Hematopoietic multipotent progenitor cell treated with erythropoietin and hydrocortisone succinate and interleukin-3 and kit ligand, for 17 days (in vitro differentiated cells): ENCODE data around the gene FITM1.
A peak's percentile ranks its signal among the peaks of the same experiment; 100 is the strongest.
"Not testable (repeated sequence)": the region's sequence is repeated elsewhere in the genome, so short reads cannot be mapped to it uniquely, and the experiment has no call there.

Source experiments
- DNase-seq: peaks from one replicate; pipeline ENCODE4 v3.0.0-alpha.2; 2015; ENCODE audit warnings: low spot score

The FITM1 gene

DNA sequence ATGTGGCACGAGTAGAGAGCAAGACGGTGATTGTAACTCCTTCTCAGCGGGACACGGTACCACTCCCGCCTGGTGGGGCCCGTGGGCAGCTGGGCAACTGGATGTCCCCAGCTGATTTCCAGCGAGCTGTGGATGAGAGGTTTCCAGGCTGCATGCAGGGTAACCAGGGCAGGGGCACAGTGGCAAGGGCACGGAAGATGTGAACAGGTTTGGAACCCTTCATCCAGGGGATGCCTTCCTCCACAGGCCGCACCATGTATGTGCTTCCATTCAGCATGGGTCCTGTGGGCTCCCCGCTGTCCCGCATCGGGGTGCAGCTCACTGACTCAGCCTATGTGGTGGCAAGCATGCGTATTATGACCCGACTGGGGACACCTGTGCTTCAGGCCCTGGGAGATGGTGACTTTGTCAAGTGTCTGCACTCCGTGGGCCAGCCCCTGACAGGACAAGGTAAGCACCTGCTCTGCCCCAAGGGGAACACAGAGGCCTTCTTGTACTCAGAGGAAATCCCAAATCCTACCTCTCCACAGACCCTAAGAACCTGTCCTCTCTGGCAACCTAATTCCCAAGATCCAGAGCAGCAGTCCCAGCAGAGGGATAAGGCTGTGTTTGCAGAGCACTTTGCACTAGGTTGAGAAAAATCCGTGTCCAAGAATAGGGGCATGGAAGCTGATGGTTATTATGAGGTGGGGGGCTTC is 32.1 kb upstream of the FITM1 start:
- DNase-seq: no peak

DNA sequence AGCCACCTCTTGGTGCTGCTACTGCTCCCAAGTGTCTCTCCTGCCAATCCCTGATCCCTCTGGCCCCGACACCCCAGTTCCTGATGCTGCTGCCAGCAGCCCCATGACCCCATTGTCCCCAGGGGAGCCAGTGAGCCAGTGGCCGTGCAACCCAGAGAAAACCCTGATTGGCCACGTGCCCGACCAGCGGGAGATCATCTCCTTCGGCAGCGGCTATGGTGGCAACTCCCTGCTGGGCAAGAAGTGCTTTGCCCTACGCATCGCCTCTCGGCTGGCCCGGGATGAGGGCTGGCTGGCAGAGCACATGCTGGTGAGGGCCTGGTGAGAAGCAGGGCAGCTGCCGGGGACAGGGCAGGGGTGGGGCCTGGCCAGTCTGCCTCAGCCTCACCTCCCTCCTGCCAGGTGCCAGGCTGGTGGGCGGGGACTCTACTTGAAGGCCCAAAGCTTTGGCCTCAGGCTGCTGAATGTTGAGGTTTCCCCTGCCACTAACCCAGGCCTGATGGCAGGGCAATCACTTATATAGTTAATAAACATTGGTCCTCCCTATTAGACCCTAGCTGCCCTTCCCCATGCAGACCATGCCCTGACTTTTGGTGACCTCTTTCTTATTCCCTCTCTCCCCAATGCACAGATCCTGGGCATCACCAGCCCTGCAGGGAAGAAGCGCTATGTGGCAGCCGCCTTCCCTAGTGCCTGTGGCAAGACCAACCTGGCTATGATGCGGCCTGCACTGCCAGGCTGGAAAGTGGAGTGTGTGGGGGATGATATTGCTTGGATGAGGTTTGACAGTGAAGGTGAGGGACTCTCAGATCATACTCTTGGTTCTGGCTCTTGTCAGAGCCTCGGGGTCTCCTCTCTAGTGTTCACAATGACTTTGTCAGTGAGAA is 31.3 kb upstream of the FITM1 start:
- DNase-seq: no peak

DNA sequence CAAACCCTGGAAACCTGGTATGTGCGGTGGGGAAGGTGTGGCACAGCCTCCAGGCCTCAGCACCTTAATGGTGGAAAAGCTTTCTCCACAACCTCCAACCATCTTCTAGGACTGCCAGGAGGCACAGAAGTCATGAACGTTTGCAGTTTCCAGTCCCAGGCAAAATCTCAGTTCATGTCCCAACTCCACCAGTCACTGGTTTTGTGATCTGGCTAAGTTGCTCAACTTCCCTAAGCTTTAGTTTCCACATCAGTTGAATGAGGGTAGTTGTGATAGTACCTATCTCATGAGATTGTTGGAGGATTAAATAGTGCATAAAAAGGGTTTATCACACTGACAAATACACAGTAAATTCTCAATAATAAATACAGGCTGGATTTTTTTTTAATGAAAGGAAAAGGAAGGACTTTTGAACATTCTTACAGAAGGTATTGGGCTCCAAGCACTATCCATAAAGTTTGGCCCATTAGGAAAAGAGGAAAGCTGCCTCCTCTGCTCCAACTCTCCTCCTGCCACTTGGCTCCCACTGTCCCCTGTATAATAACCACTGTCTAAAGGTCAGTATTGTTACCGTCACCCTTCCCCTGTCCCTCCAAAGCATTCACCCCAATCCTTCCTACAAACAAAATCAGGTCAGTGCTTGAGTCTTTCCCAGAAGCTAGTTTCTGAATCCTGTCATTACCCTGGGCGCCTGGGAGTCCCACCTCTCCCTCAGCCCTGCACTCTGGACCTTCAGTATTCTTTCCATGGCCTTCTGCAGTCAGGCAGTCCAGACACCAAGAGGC is 30.1 kb upstream of the FITM1 start:
- DNase-seq: no peak

DNA sequence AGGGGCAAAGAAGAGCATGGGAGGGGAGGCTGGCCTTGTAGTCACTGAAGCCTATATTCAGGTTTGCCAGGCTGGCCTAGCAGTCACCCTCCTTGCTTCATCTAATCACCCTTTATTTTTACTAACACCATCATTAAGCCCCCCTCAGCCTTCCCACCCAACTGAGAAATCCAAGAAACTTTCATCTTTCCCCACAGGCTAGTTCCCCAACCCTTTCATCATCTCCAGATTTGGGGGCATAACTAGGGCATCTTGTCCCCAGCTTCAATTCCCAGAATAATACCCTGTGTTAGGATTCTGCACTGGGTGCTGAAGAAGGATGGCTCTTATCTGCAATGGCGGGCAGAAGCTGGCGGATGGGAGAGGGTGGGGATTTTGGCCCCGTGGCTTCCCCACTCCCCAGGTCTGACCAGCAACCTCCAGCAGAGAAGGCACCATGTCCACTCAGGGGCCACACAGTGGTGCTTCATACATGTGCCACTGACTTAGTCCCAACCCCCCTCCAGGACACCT is 29.4 kb upstream of the FITM1 start:
- DNase-seq: no peak

DNA sequence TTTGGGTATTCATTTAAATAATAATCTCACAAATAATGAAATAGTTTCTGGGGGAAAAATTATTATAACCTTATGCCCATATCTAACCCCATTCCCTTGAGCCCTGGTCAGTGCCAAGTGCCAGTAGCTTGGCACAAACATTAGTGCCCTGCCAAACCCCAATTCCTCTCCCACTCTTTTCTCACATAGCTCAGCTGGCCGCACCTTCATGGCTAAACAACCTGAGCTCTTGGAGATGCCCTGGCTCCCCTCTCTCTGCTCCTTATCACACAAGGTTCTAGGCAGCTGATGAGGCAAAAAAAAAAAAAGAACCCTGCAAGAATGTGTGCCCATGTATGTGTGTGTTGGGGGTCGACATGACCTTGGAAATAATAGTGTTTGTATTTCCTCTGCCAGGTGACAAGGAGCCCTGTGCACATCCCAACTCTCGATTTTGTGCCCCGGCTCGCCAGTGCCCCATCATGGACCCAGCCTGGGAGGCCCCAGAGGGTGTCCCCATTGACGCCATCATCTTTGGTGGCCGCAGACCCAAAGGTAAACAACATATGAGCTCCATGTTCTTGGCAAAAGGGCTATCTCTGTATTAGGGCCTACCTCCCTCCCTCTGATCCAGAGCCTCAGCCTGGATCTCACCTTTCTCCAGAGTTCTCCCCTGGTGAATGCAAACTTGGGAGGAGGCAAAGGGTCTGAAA is 28.0 kb upstream of the FITM1 start:
- no peak for DNase-seq

DNA sequence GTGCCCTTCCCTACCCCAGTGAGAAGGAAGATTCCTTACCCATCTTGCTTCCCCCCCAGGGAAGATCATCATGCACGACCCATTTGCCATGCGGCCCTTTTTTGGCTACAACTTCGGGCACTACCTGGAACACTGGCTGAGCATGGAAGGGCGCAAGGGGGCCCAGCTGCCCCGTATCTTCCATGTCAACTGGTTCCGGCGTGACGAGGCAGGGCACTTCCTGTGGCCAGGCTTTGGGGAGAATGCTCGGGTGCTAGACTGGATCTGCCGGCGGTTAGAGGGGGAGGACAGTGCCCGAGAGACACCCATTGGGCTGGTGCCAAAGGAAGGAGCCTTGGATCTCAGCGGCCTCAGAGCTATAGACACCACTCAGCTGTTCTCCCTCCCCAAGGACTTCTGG is 27.0 kb upstream of the FITM1 start:
- no peak for DNase-seq

DNA sequence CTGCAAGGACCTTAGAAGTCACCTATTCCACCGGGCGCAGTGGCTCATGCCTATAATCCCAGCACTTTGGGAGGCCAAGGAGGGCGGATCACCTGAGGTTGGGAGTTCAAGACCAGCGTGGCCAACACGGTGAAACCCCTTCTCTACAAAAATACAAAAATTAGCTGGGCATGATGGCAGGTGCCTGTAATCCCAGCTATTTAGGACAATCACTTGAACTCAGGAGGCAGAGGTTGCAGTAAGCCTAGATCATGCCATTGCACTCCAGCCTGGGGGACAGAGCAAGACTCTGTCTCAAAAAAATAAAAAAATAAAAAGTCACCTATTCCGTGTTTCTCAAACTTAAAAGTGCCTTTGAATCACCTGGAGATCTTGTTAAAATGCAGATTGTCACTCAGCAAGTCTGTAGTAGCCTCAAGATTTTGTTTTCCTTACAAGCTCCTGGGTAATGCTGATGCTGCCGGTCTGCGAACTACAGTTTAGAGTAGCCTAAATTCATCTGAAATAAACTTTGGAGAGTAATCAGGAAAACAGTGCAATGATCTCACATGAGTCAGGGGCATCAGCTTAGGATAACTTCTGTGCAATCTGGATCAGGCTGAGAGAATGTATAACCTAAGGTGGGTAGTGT is 24.7 kb upstream of the FITM1 start:
- DNase-seq: not testable (repeated sequence)

DNA sequence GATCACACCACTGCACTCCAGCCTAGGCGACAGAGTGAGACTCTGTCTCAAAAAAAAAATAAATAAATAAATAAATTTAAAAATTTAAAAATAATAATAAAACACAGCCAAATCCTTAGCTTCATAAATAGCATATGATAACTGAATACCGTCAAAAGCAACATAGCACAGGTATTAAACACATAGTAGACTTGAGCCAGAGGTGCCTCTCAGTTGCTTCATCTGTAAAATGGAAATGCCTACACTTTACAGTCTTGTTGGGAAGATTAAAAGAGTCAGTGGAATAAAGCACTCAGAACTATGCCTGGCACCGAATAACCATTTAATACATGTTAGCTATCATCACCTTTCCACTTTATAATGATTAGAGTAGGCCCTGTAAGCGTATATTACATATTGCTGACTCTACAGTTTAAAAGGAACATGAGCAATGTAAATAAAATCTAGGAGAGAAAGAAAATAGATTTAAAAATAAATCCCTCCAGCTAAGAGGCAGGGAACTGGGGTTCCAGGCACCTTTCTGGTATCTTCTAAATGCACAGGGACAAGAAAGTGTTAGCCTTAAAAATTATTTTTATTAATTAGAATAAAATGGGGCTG is 23.7 kb upstream of the FITM1 start:
- no peak for DNase-seq

DNA sequence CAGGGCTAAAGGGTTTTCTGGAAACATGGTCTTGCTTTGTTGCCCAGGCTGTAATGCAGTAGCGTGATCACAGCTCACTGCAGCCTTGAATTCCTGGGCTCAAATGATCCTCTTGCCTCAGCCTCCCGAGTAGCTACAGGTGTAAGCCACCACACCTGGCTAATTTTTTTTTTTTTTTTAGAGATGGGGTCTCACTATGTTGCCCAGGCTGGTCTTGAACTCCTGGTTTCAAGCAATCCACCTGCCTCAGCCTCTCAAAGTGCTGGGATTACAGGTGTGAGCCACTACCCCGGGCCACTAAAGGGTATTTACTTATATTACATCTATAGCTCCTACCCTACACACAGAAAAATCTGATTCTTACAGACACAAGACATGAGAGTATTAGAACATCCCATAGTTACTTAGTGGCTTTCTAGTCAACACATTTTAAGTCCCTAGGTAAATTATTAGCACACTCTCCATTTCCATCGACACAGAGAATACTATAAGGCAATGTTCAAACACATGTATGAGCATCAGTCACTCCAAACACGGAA is 22.1 kb upstream of the FITM1 start:
- no peak for DNase-seq

DNA sequence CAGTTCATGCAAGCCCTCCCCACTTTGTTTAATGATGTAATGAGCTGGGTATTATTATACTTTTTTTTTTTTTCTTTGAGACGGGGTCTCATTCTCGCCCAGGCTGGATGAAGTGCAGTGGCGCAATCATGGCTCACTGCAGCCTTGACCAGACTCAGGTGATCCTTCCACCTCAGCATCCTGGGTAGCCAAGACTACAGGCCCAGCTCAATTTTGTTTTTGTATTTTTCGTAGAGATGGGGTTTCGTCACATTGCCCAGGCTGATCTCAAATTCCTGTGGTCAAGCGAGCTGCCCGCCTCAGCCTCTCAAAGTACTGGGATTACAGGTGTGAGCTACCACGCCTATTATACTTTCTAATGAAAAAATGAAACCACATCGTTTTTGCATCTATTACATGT is 20.4 kb upstream of the FITM1 start:
- no peak for DNase-seq

DNA sequence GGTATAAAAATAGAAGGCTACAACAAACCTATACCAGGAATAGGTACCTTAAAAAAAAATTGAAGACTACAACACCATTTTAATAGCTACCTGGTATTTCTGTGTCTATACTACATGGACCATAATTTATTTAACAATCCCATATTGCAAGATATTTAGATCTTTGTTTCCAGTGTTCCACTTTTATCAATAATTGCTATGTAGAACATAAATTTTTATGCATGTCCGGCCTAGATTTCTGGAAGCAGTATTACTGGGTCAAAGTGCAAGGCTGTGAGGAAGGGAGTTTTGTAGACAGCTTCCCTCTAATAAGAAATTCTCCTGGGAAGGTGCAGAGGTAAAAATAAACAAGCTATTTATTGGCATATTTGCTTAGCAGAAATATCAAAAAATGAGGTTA is 19.9 kb upstream of the FITM1 start:
- no peak for DNase-seq

DNA sequence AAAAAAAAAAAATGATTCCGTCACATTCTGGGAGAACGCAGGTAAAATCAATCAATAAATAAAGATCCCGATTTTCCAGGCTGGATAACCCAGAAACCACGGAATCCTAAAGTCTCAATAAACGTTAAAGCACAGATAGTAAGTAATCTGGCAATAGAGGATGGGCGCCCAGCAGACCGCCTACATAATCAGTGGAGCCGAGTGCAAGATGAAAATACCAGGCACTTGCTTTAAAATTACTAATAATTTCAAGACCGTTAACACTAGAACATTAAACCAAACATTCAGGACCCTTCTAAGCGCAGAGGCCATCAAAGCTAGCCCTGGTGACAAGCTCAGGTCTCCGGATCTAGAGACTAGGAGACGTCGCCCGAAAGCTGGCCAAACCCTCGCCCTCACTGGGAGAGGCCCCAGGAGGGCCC is 17.1 kb upstream of the FITM1 start:
- DNase-seq: no peak

DNA sequence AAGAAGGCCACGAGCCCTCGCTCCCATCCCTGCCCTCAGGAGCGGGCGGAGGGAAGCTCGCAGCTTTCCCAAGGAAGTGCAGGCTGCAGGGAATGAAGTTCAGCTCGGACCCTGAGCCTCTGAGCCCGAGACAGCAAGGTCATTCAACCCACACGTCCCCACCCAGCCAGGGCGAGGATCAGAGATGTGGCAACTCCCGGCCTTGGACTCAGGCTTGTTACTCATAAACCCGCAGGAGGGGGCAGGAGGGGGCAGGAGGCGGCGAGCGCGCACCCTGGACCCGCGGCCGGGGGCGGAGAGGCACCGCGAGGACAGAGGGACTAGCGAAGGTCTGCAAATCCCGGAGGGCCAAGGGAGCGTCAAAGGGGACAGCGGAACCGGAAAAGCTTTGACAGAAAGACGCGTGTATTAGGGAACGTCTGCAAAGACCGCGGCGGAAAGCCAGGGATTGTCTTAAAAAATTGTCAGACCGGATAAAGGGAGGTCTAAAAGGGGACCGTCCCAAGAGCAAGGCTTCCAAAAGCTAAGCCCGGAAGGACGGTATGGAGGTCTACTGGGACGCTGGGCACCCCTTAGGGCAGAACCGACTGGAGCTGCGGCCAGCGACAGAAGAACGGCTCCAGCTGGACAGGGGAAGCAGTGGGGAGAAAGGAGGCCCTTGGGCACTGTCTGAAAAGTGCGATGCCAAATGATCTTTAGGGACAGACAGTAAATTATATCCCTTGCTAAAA is 16.5 kb upstream of the FITM1 start:
- DNase-seq: peak; percentile 84

DNA sequence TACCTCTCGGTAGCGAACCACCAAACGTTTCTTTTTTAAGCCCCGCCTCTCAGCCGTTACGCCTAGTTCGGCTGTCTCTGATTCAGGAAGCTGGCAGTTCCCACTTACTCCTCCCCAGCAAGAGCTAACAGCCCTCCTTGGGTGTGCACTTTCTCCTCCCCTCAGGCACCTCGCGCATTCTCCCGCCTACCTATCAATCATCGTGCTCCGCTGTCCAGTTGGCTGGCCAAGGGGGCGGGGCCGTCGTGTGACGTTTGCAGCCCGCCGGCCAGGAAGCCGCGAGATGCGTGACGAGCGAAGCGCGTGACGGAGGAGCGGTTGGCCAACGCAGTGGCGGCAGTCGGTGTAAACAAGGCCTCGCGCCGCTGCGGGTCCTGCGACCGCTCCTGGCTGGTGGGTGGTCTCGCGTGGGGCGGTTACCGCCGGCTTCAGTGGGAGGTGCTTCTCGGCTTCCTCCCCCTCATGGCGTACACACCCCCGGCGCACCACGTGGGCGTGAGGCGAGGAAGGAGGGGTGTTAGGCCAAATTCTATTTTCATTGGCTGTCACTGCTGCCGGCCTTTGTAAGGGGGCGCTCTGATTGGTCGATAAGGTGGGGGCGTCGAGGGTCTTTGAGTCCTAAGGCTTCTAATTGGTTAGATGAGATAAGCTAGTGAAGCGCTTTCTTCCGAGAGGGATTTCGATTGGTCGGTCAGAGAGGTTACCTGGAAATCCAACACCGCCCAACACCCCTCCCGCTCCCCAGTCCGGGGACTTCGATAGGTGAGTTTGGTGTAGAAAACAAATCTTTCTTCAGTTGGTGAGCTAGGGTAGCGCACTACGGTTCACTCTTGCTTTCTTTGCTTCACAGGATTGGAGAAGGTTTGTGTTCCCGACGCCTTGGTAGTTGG is 15.7 kb upstream of the FITM1 start, which contains the start of the genes DCAF11 and NRL:
DCAF11 (plus strand) TSS at position 246 of the 890 bp plus-strand sequence. CDS start 818 bp downstream, outside the sequence.
NRL (minus strand) TSS at position 418 of the 890 bp plus-strand sequence. CDS start 32,101 bp downstream, outside the sequence.
- DNase-seq: peak; percentile 100

DNA sequence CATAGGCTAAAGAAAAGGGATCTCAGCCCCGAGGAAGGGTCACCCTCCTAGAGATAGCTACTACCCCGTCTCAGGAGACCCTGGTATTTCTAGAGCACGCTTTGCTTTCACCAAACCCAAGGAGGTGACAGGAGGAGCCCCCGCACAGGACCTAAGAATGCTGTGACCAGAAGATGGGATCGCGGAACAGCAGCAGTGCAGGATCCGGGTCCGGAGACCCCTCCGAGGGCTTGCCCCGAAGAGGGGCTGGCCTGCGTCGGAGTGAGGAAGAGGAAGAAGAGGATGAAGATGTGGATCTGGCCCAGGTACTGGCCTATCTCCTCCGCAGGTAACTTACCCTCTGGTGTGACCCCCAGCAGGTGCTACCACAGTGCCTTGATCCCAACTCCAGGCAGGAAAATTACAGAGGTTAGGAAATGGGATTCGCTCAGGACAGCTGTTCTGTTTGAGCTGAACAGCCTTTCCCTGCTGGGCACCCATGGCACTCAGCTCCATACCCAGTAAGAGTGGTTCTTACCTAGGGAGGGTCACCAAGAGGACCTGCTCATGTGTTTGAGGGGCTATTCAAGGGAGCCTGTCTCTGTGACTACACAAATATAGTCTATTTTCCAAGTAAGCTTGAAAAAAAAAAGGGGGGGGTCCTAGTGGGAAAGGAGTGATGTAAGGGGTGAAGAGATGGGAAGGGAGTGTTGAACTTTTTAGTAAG is 14.9 kb upstream of the FITM1 start:
- DNase-seq: no peak

DNA sequence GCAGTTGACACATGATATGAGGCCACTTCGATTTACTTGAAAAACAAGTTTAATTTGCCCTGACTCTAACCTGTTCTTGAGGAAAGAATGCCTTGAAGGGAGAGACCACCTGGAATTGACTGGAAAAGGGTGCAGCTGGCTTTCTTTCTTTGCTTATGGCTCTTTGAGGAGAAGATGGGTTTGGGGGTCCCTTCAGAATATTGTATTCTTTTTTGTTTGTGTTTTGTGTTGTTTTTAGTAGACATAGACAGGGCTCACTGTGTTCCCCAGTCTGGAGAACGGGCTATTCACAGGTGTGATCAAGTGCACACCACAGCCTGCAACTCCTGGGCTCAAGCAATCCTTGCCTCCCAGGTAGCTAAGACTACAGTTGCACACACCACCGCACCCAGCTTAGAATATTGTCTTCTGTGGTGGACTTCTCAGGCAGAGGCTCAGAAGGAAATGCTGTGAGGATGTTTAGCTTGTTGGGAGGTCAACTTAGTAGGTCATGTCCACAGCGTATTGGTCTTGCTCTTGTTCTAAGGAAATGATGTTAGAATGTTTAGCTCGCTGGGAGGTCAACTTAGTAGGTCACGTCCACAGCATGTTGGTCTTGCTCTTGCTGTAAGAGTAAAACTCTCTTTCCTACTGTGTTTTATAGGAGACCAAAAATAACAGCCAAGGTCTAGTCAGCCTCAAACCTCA is 14.2 kb upstream of the FITM1 start:
- DNase-seq: peak; percentile 52

DNA sequence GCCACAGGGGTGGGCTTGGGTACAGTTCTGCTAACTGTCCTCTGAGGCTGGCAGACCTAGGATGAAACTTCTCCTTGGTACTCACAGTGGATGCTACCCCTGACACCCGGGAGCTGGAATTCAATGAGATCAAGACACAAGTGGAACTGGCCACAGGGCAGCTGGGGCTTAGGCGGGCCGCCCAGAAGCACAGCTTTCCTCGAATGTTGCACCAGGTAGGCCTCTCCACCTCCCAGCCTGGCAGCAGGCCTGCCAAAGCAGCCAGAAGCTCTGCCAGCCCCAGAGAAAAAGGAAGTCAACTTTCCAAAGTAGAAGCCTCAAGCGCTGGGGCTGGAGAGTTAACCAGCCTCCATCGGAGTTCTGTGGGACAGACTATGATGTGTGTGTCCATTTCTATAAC is 13.3 kb upstream of the FITM1 start:
- peak; percentile 30 for DNase-seq
